ENCODE measurements around the gene GFOD2.

The GFOD2 gene

GRCh38 chr16:67672306-67672705 lies 46.8 kb downstream of the GFOD2 start:
- Histone ChIP-seq H3K4me3 (ENCODE audit: low read length, poor library complexity, severe bottlenecking) (no peak overlapping the region), H3K9me3 (ENCODE audit: insufficient read depth, low read depth, low read length) (no peaks in the 10 kb centered on the region), H3K36me3 (ENCODE audit: insufficient read depth, low read length) (no peaks in the 10 kb centered on the region; the same call in 1 of the 2 replicates), H4K20me1 (ENCODE audit: insufficient read depth, low read length, poor library complexity, severe bottlenecking) (no peaks in the 10 kb centered on the region), H3K9ac (ENCODE audit: low read depth, low read length, poor library complexity, severe bottlenecking) (no peak overlapping the region), H3K4me1 (ENCODE audit: insufficient read depth, low read length, poor library complexity, severe bottlenecking) (peaks cover 12% of the 10 kb centered on the region), H3F3A (ENCODE audit: low read depth) (no peaks in the 10 kb centered on the region), H3K27me3 (ENCODE audit: insufficient read depth, low read length, poor library complexity, severe bottlenecking) (no peaks in the 10 kb centered on the region), H2AFZ (ENCODE audit: low read length) (no peak overlapping the region), H3K9me2 (replicated peaks; ENCODE audit: low read depth, low read length) (no peaks in the 10 kb centered on the region), H3K4me2 (ENCODE audit: low read depth, low read length, poor library complexity, severe bottlenecking) (no peak overlapping the region), H3K79me2 (ENCODE audit: insufficient read depth, low read length) (no peaks in the 10 kb centered on the region)
- TF ChIP-seq CTCF (conservative IDR thresholded peaks at IDR 0.05; ENCODE audit: low read length) (no peak), EZH2phosphoT487 (IDR thresholded peaks at IDR 0.05; ENCODE audit: borderline replicate concordance) (no peak)

- Histone ChIP-seq H3K4me2 (ENCODE audit: low read depth, low read length, poor library complexity, severe bottlenecking) (no peak overlapping the region), H3K4me3 (ENCODE audit: low read length, poor library complexity, severe bottlenecking) (no peak overlapping the region), H3F3A (ENCODE audit: low read depth) (no peaks in the 10 kb centered on the region), H3K27me3 (ENCODE audit: insufficient read depth, low read length, poor library complexity, severe bottlenecking) (no peaks in the 10 kb centered on the region), H2AFZ (ENCODE audit: low read length) (no peak overlapping the region), H3K79me2 (ENCODE audit: insufficient read depth, low read length) (no peaks in the 10 kb centered on the region), H3K9me2 (replicated peaks; ENCODE audit: low read depth, low read length) (no peaks in the 10 kb centered on the region), H3K9ac (ENCODE audit: low read depth, low read length, poor library complexity, severe bottlenecking) (no peak overlapping the region), H3K4me1 (ENCODE audit: insufficient read depth, low read length, poor library complexity, severe bottlenecking) (peaks cover 18% of the 10 kb centered on the region), H3K9me3 (ENCODE audit: insufficient read depth, low read depth, low read length) (no peaks in the 10 kb centered on the region), H3K36me3 (ENCODE audit: insufficient read depth, low read length) (no peaks in the 10 kb centered on the region), H4K20me1 (ENCODE audit: insufficient read depth, low read length, poor library complexity, severe bottlenecking) (no peaks in the 10 kb centered on the region)
- TF ChIP-seq CTCF (conservative IDR thresholded peaks at IDR 0.05; ENCODE audit: low read length) = no peak
- TF ChIP-seq EZH2phosphoT487 (IDR thresholded peaks at IDR 0.05; ENCODE audit: borderline replicate concordance) = no peak
Measured at GRCh38 chr16:67669499-67670101, 49.5 kb downstream of the GFOD2 start.

- no peaks in the 10 kb centered on the region for H3K9me2 ChIP-seq (replicated peaks; ENCODE audit: low read depth, low read length)
- H3K9me3 ChIP-seq (ENCODE audit: insufficient read depth, low read depth, low read length) = no peaks in the 10 kb centered on the region
- peaks cover 18% of the 10 kb centered on the region for H3K4me1 ChIP-seq (ENCODE audit: insufficient read depth, low read length, poor library complexity, severe bottlenecking)
- no peaks in the 10 kb centered on the region for H4K20me1 ChIP-seq (ENCODE audit: insufficient read depth, low read length, poor library complexity, severe bottlenecking)
- no peaks in the 10 kb centered on the region for H3K36me3 ChIP-seq (ENCODE audit: insufficient read depth, low read length)
- no peak overlapping the region for H2AFZ ChIP-seq (ENCODE audit: low read length)
- H3K9ac ChIP-seq (ENCODE audit: low read depth, low read length, poor library complexity, severe bottlenecking) = peak overlapping the region; percentile 28
- TF ChIP-seq CTCF (conservative IDR thresholded peaks at IDR 0.05; ENCODE audit: low read length) = no peak; the same call in 1 of the 2 replicates
- no peak for TF ChIP-seq EZH2phosphoT487 (IDR thresholded peaks at IDR 0.05; ENCODE audit: borderline replicate concordance)
- H3K27me3 ChIP-seq (ENCODE audit: insufficient read depth, low read length, poor library complexity, severe bottlenecking) = no peaks in the 10 kb centered on the region
- H3K4me3 ChIP-seq (ENCODE audit: low read length, poor library complexity, severe bottlenecking) = no peak overlapping the region
- H3K79me2 ChIP-seq (ENCODE audit: insufficient read depth, low read length) = no peaks in the 10 kb centered on the region
- H3K4me2 ChIP-seq (ENCODE audit: low read depth, low read length, poor library complexity, severe bottlenecking) = peak overlapping the region; percentile 41
- no peaks in the 10 kb centered on the region for H3F3A ChIP-seq (ENCODE audit: low read depth)
Measured at GRCh38 chr16:67668495-67669157, 50.5 kb downstream of the GFOD2 start.

Data from Loucy (cell line).